Measurements from ENCODE around the gene KCNK7. TPM values are rescaled to one million over a fixed set of nuclear protein-coding genes. Genes with fewer than 3 reads are reported as not detected.

The KCNK7 gene
- total and polyA plus RNA-seq, 2 donors (not counting 3 experiments of a cell fraction or from before 2014, with no cell fraction given) = 0.17 to 0.60 TPM

DNA sequence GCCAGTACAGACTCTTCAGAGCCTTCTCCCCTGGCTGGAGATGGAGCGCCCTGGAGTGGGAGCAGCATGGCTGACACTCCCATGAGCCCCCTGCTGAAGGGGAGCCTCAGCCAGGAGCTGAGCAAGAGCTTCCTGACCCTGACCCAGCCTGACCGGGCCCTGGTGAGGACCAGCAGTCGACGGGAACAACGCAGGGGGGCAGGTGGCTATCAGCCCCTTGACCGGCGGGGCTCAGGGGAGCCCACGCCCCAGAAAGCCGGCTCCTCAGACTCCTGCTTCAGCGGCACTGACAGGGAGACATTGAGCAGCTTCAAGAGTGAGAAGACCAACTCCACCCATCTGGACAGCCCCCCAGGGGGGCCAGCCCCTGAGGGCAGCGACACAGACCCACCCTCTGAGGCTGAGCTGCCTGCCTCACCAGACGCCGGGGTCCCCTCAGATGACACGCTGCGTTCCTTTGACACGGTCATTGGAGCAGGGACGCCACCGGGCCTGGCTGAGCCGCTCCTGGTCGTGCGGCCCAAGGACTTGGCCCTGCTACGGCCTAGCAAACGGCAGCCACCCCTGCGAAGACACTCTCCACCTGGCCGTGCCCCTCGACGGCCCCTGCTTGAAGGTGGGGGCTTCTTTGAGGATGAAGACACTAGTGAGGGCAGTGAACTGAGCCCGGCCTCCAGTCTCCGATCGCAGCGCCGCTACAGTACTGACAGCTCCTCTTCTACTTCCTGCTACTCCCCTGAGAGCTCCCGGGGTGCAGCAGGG lies 22.6 kb upstream of the KCNK7 start:
- intact Hi-C loops (cut with micrococcal nuclease) = no loop called here
- BruUV-seq (replicated peaks) = no TSS peak
- no peak overlapping the region for H3K4me3 ChIP-seq (replicated peaks in 1 of 3; ENCODE audit: insufficient read depth in 1 of 3, low read depth in 1 of 3, low read length in 3 of 3)
- H3K4me2 ChIP-seq (ENCODE audit: insufficient read depth, low read length) = no peak overlapping the region
- dilution Hi-C loops (cut with MboI; ENCODE audit: extremely low pct_ligation_motif_present, low sequenced_read_pairs) = no loop called here
- H3K27ac ChIP-seq (ENCODE audit: insufficient read depth, low read depth, low read length) = no peak overlapping the region
- POLR2A ChIA-PET = no interaction called here
- DNase-seq (ENCODE audit: low read depth, low spot score) (no peak), FAIRE-seq (no peak)
- no peaks in the 10 kb centered on the region for H3K9me3 ChIP-seq (replicated peaks; ENCODE audit: control insufficient read depth, insufficient read depth, low read length)
- no peaks in the 10 kb centered on the region for H3K27me3 ChIP-seq (ENCODE audit: control insufficient read depth in 2 of 2, insufficient read depth in 2 of 2, low read length in 2 of 2)
- TF ChIP-seq POLR2A (IDR thresholded peaks at IDR 0.05; ENCODE audit: low read depth, low read length) (no peak), GATA2 (IDR thresholded peaks at IDR 0.05; ENCODE audit: insufficient read depth, insufficient read length, low read depth, low read length) (no peak), POLR2AphosphoS5 (IDR thresholded peaks at IDR 0.05; ENCODE audit: insufficient read depth, low read depth, low read length) (no peak), JUN (IDR thresholded peaks at IDR 0.05; ENCODE audit: borderline replicate concordance, insufficient read depth, insufficient read length, low read depth) (no peak), FOS (IDR thresholded peaks at IDR 0.05; ENCODE audit: borderline replicate concordance, insufficient read depth, low read length) (no peak), EZH2 (IDR thresholded peaks at IDR 0.05; ENCODE audit: borderline replicate concordance, low read depth, low read length, severe bottlenecking) (no peak), MYC (IDR thresholded peaks at IDR 0.05; ENCODE audit: low read depth, low read length) (no peak)
- TF ChIP-seq, protein P1, sequence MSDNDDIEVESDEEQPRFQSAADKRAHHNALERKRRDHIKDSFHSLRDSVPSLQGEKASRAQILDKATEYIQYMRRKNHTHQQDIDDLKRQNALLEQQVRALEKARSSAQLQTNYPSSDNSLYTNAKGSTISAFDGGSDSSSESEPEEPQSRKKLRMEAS (IDR thresholded peaks at IDR 0.05; ENCODE audit: insufficient read depth, insufficient read length) = no peak
- TF ChIP-seq, protein P2, sequence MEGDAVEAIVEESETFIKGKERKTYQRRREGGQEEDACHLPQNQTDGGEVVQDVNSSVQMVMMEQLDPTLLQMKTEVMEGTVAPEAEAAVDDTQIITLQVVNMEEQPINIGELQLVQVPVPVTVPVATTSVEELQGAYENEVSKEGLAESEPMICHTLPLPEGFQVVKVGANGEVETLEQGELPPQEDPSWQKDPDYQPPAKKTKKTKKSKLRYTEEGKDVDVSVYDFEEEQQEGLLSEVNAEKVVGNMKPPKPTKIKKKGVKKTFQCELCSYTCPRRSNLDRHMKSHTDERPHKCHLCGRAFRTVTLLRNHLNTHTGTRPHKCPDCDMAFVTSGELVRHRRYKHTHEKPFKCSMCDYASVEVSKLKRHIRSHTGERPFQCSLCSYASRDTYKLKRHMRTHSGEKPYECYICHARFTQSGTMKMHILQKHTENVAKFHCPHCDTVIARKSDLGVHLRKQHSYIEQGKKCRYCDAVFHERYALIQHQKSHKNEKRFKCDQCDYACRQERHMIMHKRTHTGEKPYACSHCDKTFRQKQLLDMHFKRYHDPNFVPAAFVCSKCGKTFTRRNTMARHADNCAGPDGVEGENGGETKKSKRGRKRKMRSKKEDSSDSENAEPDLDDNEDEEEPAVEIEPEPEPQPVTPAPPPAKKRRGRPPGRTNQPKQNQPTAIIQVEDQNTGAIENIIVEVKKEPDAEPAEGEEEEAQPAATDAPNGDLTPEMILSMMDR (IDR thresholded peaks at IDR 0.05; ENCODE audit: extremely low read depth in 1 of 2, insufficient read depth in 1 of 2, low read depth in 1 of 2, low read length in 2 of 2) = no peak
- no peaks in the 10 kb centered on the region for H3K9me1 ChIP-seq (replicated peaks; ENCODE audit: control insufficient read depth, extremely low read depth, insufficient read depth, low read length)
- CTCF ChIA-PET = no interaction called here
- H3K36me3 ChIP-seq (ENCODE audit: control insufficient read depth in 2 of 2, extremely low read depth in 1 of 2, insufficient read depth in 2 of 2, low read length in 2 of 2) = peaks cover 2 to 40% of the 10 kb centered on the region in 2 experiments
- no peak overlapping the region for H3K9ac ChIP-seq (replicated peaks; ENCODE audit: extremely low read depth, insufficient read depth, low read length)
- H2AFZ ChIP-seq (ENCODE audit: low read depth, low read length) = no peak overlapping the region
- peaks cover 13% of the 10 kb centered on the region for H3K4me1 ChIP-seq (ENCODE audit: control insufficient read depth, extremely low read depth, insufficient read depth, low read length)
- H3K79me2 ChIP-seq (ENCODE audit: control insufficient read depth, insufficient read depth, low read length) = peaks cover 32% of the 10 kb centered on the region
- no peaks in the 10 kb centered on the region for H4K20me1 ChIP-seq (replicated peaks; ENCODE audit: control insufficient read depth, extremely low read depth, insufficient read depth, low read length)

Data from endothelial cell of umbilical vein (primary cell).